NT2/D1 (cell line): Measurements from ENCODE around the gene DAB2.

ENCODE experiments used
- SUZ12 ChIP-seq: IDR thresholded peaks from 2 replicates; pipeline ENCODE4 v1.6.1; 2011; ENCODE audit not compliant: insufficient read length, insufficient read depth; ENCODE audit errors: extremely low read depth
- YY1 ChIP-seq: IDR thresholded peaks from 2 replicates; pipeline ENCODE4 v1.6.1; 2011; ENCODE audit not compliant: insufficient read length, insufficient read depth

GRCh38 chr5:39473156-39473775 lies 48.5 kb upstream of the DAB2 start:
- TF ChIP-seq YY1 (no peak), SUZ12 (no peak)
